H1 (cell line): Measurements from ENCODE around the gene LHFPL3. TPM values are rescaled to one million over a fixed set of nuclear protein-coding genes. Genes with fewer than 3 reads are reported as not detected.

Experiments
- CTCF ChIA-PET: fragments of 300-600 bp; sonication (Branson Sonifier 250); formaldehyde crosslinking; loops from one replicate; lab custom pipeline; 2021; ENCODE audit not compliant: partially characterized antibody; lab: Charles Lee
- POLR2A ChIA-PET: fragments of 300-600 bp; sonication (Branson Sonifier 250); formaldehyde crosslinking; loops from one replicate; lab custom pipeline; 2021; ENCODE audit warnings: inconsistent platforms; ENCODE audit not compliant: partially characterized antibody; lab: Charles Lee
- DNase-seq, 2 experiments: peaks; one replicate each; pipeline versions ENCODE4 v3.0.0 to v3.0.0-alpha.2; 2010 to 2022; ENCODE audit warnings: low spot score in 2 of 2, low read depth in 1 of 2, mixed read lengths in 1 of 2
- FAIRE-seq: peaks from 2 replicates; lab custom pipeline; 2011; peaks lifted over from hg19 to GRCh38; lab: Jason Lieb, UNC
- H2AFZ ChIP-seq: 2 replicates; pipeline ENCODE4 v1.8.1; 2012; ENCODE audit warnings: low read length, inconsistent platforms
- H2AK5ac ChIP-seq: 2 replicates; pipeline ENCODE4 v1.6.1; 2013; ENCODE audit warnings: low read depth, low read length
- H2BK120ac ChIP-seq: replicated peaks from 2 replicates; pipeline ENCODE3; 2013; ENCODE audit warnings: low read depth, low read length, inconsistent platforms
- H2BK12ac ChIP-seq: 2 replicates; pipeline ENCODE4 v1.6.1; 2013; ENCODE audit warnings: low read depth, low read length
- H2BK15ac ChIP-seq: 2 replicates; pipeline ENCODE4 v1.6.1; 2013; ENCODE audit warnings: low read length
- H2BK20ac ChIP-seq: 2 replicates; pipeline ENCODE4 v1.6.1; 2013; ENCODE audit warnings: low read length
- H2BK5ac ChIP-seq: 2 replicates; pipeline ENCODE4 v1.6.1; 2013; ENCODE audit warnings: low read depth, low read length
- H3K14ac ChIP-seq: 2 replicates; pipeline ENCODE4 v1.6.1; 2013; ENCODE audit warnings: inconsistent platforms; ENCODE audit not compliant: insufficient read length
- H3K18ac ChIP-seq: 2 replicates; pipeline ENCODE4 v1.6.1; 2013; ENCODE audit warnings: low read length; ENCODE audit errors: extremely low read depth
- H3K23ac ChIP-seq: 2 replicates; pipeline ENCODE4 v1.6.1; 2013; ENCODE audit warnings: inconsistent platforms; ENCODE audit not compliant: insufficient read length
- H3K23me2 ChIP-seq: 2 replicates; pipeline ENCODE4 v1.6.1; 2013; ENCODE audit warnings: low read depth, low read length
- H3K27ac ChIP-seq: 2 replicates; pipeline ENCODE4 v1.6.1; 2011; ENCODE audit warnings: low read depth, low read length, inconsistent platforms
- H3K27me3 ChIP-seq, 4 experiments: replicated peaks in 1 of 4; 1 replicate in 1 of 4; 2 replicates in 3 of 4; pipeline versions ENCODE4 v1.6.1 to v1.8.1; 2011 to 2013; ENCODE audit warnings: low read length in 3 of 4, mild to moderate bottlenecking in 3 of 4, inconsistent platforms in 2 of 4, mixed read lengths in 2 of 4, moderate library complexity in 1 of 4; ENCODE audit not compliant: control insufficient read depth in 3 of 4, insufficient read depth in 3 of 4; ENCODE audit errors: extremely low read depth in 1 of 4
- H3K36me3 ChIP-seq, 4 experiments: 2 replicates each; pipeline versions ENCODE4 v1.6.1 to v1.8.1; 2011 to 2013; ENCODE audit warnings: mild to moderate bottlenecking in 4 of 4, low read length in 3 of 4, moderate library complexity in 2 of 4, control low read depth in 1 of 4, inconsistent platforms in 1 of 4; ENCODE audit not compliant: insufficient read depth in 4 of 4, control insufficient read depth in 2 of 4
- H3K4ac ChIP-seq: replicated peaks from 2 replicates; pipeline ENCODE3; 2013; ENCODE audit warnings: low read length, low read depth, mixed read lengths, inconsistent platforms; ENCODE audit not compliant: insufficient read length
- H3K4me1 ChIP-seq, 4 experiments: replicated peaks in 1 of 4; 1 replicate in 1 of 4; 2 replicates in 3 of 4; pipeline versions ENCODE4 v1.6.1 to v1.8.1; 2011 to 2013; ENCODE audit warnings: low read length in 3 of 4, inconsistent platforms in 2 of 4, mixed read lengths in 1 of 4; ENCODE audit not compliant: insufficient read depth in 4 of 4, control insufficient read depth in 3 of 4
- H3K4me2 ChIP-seq, 2 experiments: 2 replicates each; pipeline versions ENCODE4 v1.6.1 to v1.8.1; 2011 to 2013; ENCODE audit warnings: low read depth in 2 of 2, low read length in 2 of 2, control low read depth in 1 of 2, inconsistent platforms in 1 of 2, mild to moderate bottlenecking in 1 of 2; ENCODE audit not compliant: insufficient read depth in 1 of 2
- H3K4me3 ChIP-seq, 4 experiments: fragments of 200-600, 300-600 bp in 1 of 4; sonication (generic), shearing (Covaris generic), sonication (Bioruptor Twin) in 1 of 4; 2 replicates each; pipeline versions ENCODE4 v1.5.1 to v1.8.1; 2011 to 2016; ENCODE audit warnings: low read length in 4 of 4, low read depth in 3 of 4, control low read depth in 2 of 4, inconsistent platforms in 2 of 4, mild to moderate bottlenecking in 2 of 4, mixed read lengths in 1 of 4, moderate library complexity in 1 of 4; ENCODE audit not compliant: insufficient read depth in 2 of 4; ENCODE audit errors: extremely low read depth in 1 of 4
- H3K56ac ChIP-seq: replicated peaks from 2 replicates; pipeline ENCODE3; 2013; ENCODE audit warnings: low read depth, mild to moderate bottlenecking, mixed read lengths, low read length, inconsistent platforms; ENCODE audit not compliant: insufficient read length
- H3K79me1 ChIP-seq: 2 replicates; pipeline ENCODE4 v1.6.1; 2013; ENCODE audit warnings: low read depth, low read length, control low read depth
- H3K79me2 ChIP-seq, 2 experiments: 2 replicates each; pipeline versions ENCODE4 v1.6.1 to v1.8.1; 2012 to 2013; ENCODE audit warnings: low read length in 2 of 2, mild to moderate bottlenecking in 2 of 2, inconsistent platforms in 1 of 2; ENCODE audit not compliant: insufficient read depth in 2 of 2, control insufficient read depth in 1 of 2
- H3K9ac ChIP-seq, 4 experiments: replicated peaks in 1 of 4; 1 replicate in 1 of 4; 2 replicates in 3 of 4; pipeline versions ENCODE4 v1.6.1 to v1.8.1; 2011 to 2013; ENCODE audit warnings: low read depth in 3 of 4, low read length in 3 of 4, control low read depth in 2 of 4, mild to moderate bottlenecking in 2 of 4, moderate library complexity in 2 of 4, inconsistent platforms in 1 of 4; ENCODE audit errors: extremely low read depth in 1 of 4
- H3K9me3 ChIP-seq, 2 experiments: 2 replicates each; pipeline versions ENCODE4 v1.6.1 to v1.8.1; 2012 to 2013; ENCODE audit warnings: mild to moderate bottlenecking in 2 of 2, moderate library complexity in 2 of 2, control low read depth in 1 of 2, inconsistent platforms in 1 of 2, low read depth in 1 of 2, low read length in 1 of 2, mixed read lengths in 1 of 2; ENCODE audit not compliant: insufficient read depth in 2 of 2
- H4K20me1 ChIP-seq, 2 experiments: replicated peaks in 1 of 2; 2 replicates each; pipeline versions ENCODE3 to v1.8.1; 2011 to 2013; ENCODE audit warnings: inconsistent platforms in 2 of 2, low read length in 2 of 2, mild to moderate bottlenecking in 1 of 2; ENCODE audit not compliant: insufficient read depth in 2 of 2, control insufficient read depth in 1 of 2
- H4K5ac ChIP-seq: 2 replicates; pipeline ENCODE4 v1.6.1; 2013; ENCODE audit warnings: low read length, low read depth, mixed read lengths, inconsistent platforms; ENCODE audit not compliant: insufficient read length
- H4K8ac ChIP-seq: 2 replicates; pipeline ENCODE4 v1.8.0; 2013; ENCODE audit warnings: mild to moderate bottlenecking, moderate library complexity, low read length, inconsistent platforms; ENCODE audit not compliant: insufficient read depth; ENCODE audit errors: extremely low read depth
- H4K91ac ChIP-seq: replicated peaks from 2 replicates; pipeline ENCODE3; 2013; ENCODE audit warnings: low read length, mixed read lengths, inconsistent platforms; ENCODE audit not compliant: insufficient read length
- ASH2L ChIP-seq: fragments of 200-600, 300-600 bp; sonication (generic); IDR thresholded peaks from one replicate; pipeline ENCODE4 v1.7.1; 2017; ENCODE audit warnings: low read length
- E2F6 ChIP-seq: IDR thresholded peaks from 2 replicates; pipeline ENCODE4 v1.6.1; 2012; ENCODE audit warnings: inconsistent platforms
- EZH2 ChIP-seq: fragments of 200-600 bp; sonication (generic); IDR thresholded peaks from 2 replicates; pipeline ENCODE4 v1.7.1; 2012; ENCODE audit warnings: low read depth, mild to moderate bottlenecking, moderate library complexity, low read length, inconsistent platforms; ENCODE audit not compliant: severe bottlenecking
- MAFK ChIP-seq: IDR thresholded peaks from 2 replicates; pipeline ENCODE4 v1.6.1; 2012; ENCODE audit warnings: low read depth, mild to moderate bottlenecking, improper control_type of control experiment, low read length
- NANOG ChIP-seq: IDR thresholded peaks from 2 replicates; pipeline ENCODE4 v1.6.1; 2011; ENCODE audit warnings: low read length, low read depth, mild to moderate bottlenecking, inconsistent platforms; ENCODE audit not compliant: insufficient read depth, poor library complexity, severe bottlenecking
- RNF2 ChIP-seq: fragments of 200-900, 300-1000 bp; sonication (generic); IDR thresholded peaks from 2 replicates; pipeline ENCODE4 v1.7.1; 2016; ENCODE audit warnings: borderline replicate concordance, low read depth, mild to moderate bottlenecking, antibody characterized with exemption, low read length; ENCODE audit not compliant: poor library complexity, severe bottlenecking; ENCODE audit errors: missing control alignments
- RXRA ChIP-seq: IDR thresholded peaks from 2 replicates; pipeline ENCODE4 v1.6.1; 2011; ENCODE audit warnings: low read depth, mild to moderate bottlenecking, low read length, moderate library complexity; ENCODE audit not compliant: insufficient read depth
- SIX5 ChIP-seq: IDR thresholded peaks from 2 replicates; pipeline ENCODE4 v1.6.1; 2011; ENCODE audit warnings: mild to moderate bottlenecking, low read depth, low read length
- SP1 ChIP-seq: IDR thresholded peaks from 2 replicates; pipeline ENCODE4 v1.6.1; 2011; ENCODE audit warnings: low read depth, low read length
- SP2 ChIP-seq: IDR thresholded peaks from 2 replicates; pipeline ENCODE4 v1.6.1; 2012; ENCODE audit warnings: mild to moderate bottlenecking, low read length, inconsistent platforms
- SP4 ChIP-seq: IDR thresholded peaks from 2 replicates; pipeline ENCODE4 v1.6.1; 2012; ENCODE audit warnings: low read length, inconsistent platforms
- TAF7 ChIP-seq: optimal IDR thresholded peaks from 2 replicates; pipeline ENCODE3; 2011; ENCODE audit warnings: low read depth, mild to moderate bottlenecking, inconsistent platforms, low read length, moderate library complexity, borderline replicate concordance
- WGBS, 2 experiments: shearing (Covaris generic) in 1 of 2; methylation state at CpG; one replicate each; pipeline versions ENCODE4 v1.1.6 to v1.1.7; 2013 to 2015; ENCODE audit warnings: low lambda C conversion rate in 2 of 2, mixed read lengths in 2 of 2, inconsistent platforms in 1 of 2, low coverage in 1 of 2, missing lambda C conversion rate in 1 of 2; ENCODE audit not compliant: insufficient replicate concordance in 2 of 2, insufficient coverage in 1 of 2, insufficient read length in 1 of 2; ENCODE audit errors: extremely low coverage in 1 of 2, missing lambda C conversion rate in 1 of 2; 5-methylcytosine and 5-hydroxymethylcytosine counted together
- polyA plus RNA-seq, 7 experiments: library from polyadenylated mRNA; depleted of rRNA in 3 of 7; stranded (reverse) in 5 of 7; unstranded in 2 of 7; fragments of >200 nt in 5 of 7; fragments of 200-250 nt in 2 of 7; gene quantifications; 1 replicate in 5 of 7; 2 replicates in 1 of 7; 4 replicates in 1 of 7; pipeline versions ENCODE4 v1.2.1 to v1.2.3, GENCODE V29; 2011 to 2013; ENCODE audit warnings: missing spikeins in 2 of 7, mixed read lengths in 2 of 7
- total RNA-seq: library from RNA; stranded (reverse); fragmentation: NEBNext Ultra II Directional; extraction: Animal tissue kit (Norgen Biotek cat#: 25700); gene quantifications from 2 replicates; pipeline ENCODE4 v1.2.1, GENCODE V29; 2021

The LHFPL3 gene
- total and polyA plus RNA-seq, 2 of the 8 experiments (the other 6 are each of a cell fraction or from before 2014, with no cell fraction given), result 0.24 to 0.50 TPM

- H3K79me2 ChIP-seq, result no peaks in the 10 kb centered on the region
- no peak overlapping the region for H3K9ac ChIP-seq
- WGBS, 2 experiments, result 76% methylated on average over 7 of the region's 7 CpGs; no CpG with 5 or more reads in 1 of the 2 experiments
- H3K4me1 ChIP-seq, result peaks cover 0 to 6% (median 2%) of the 10 kb centered on the region in 4 experiments; a peak in 2 of 7 replicates
- no peak overlapping the region for H4K8ac ChIP-seq
- H4K20me1 ChIP-seq, result no peaks in the 10 kb centered on the region
- no peaks in the 10 kb centered on the region for H3K9me3 ChIP-seq
- H3K18ac ChIP-seq, result no peak overlapping the region
- H4K91ac ChIP-seq, result no peak overlapping the region
- DNase-seq, result no peak
- no peak overlapping the region for H2BK5ac ChIP-seq
- H3K79me1 ChIP-seq, result no peaks in the 10 kb centered on the region
- ChIA-PET POLR2A (no interaction called here), CTCF (interaction anchor here (1.5 to 2.4 kb wide), 3 partner anchors 19 to 54 kb away, joined by 3 to 5 read pairs (median 3); no protein-coding TSS in a partner anchor)
- H3K56ac ChIP-seq, result no peak overlapping the region
- H2AFZ ChIP-seq, result no peak overlapping the region
- H3K27me3 ChIP-seq, result no peaks in the 10 kb centered on the region
- no peak overlapping the region for H3K14ac ChIP-seq
- no peak overlapping the region for H3K27ac ChIP-seq
- H3K4ac ChIP-seq, result no peak overlapping the region
- no peaks in the 10 kb centered on the region for H3K36me3 ChIP-seq
- 0 out of 2 replicates have a peak, but pooled peaks cover 3% of the 10 kb centered on the region for H3K23me2 ChIP-seq
- H2BK20ac ChIP-seq, result no peak overlapping the region
- no peak for FAIRE-seq
- H2AK5ac ChIP-seq, result no peak overlapping the region
- no peak overlapping the region for H3K4me3 ChIP-seq
- H3K4me2 ChIP-seq, result no peak overlapping the region
- no peak overlapping the region for H2BK120ac ChIP-seq
- H2BK15ac ChIP-seq, result no peak overlapping the region
- H3K23ac ChIP-seq, result no peak overlapping the region
- H4K5ac ChIP-seq, result no peak overlapping the region
- no peak overlapping the region for H2BK12ac ChIP-seq
- TF ChIP-seq RNF2, result no peak
- no peak for TF ChIP-seq SP4
- no peak for TF ChIP-seq NANOG
- no peak for TF ChIP-seq SP2
- no peak for TF ChIP-seq RXRA
- TF ChIP-seq EZH2, result no peak
- no peak for TF ChIP-seq MAFK
- TF ChIP-seq E2F6, result no peak
- no peak for TF ChIP-seq TAF7
- no peak for TF ChIP-seq SP1
- no peak for TF ChIP-seq SIX5
- no peak for TF ChIP-seq ASH2L
These were observed 467.4 kb downstream of the LHFPL3 start for GRCh38 chr7:104795616-104796398.
